GM18526 (cell line): ENCODE measurements around the gene UGCG.

Experiments used
- POLR2A ChIP-seq: IDR thresholded peaks from 3 replicates; pipeline ENCODE4 v1.6.1; 2011; ENCODE audit not compliant: insufficient read length; ENCODE audit errors: extremely low read depth

Gene UGCG

GRCh38 chr9:111910428-111910827 is 13.8 kb downstream of the UGCG start:
- no peak for TF ChIP-seq POLR2A

DNA sequence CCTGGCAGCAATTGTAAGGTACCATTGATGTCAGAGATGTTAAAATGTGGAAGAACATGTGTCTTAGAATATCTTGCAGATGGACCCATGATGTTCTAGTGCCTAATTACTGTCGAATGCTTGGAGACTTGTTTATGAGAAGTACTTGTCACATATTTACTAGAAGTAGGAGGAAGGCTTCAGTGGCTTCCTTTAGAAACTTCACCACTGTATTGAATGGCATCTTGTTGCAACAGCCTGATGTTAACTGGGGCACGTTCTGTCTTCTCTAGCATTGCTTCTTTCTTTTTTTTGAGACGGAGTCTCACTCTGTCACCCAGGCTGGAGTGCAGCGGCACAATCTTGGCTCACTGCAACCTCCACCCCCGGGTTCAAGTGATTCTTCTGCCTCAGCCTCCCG is 16.5 kb downstream of the UGCG start:
- no peak for TF ChIP-seq POLR2A

- no peak for TF ChIP-seq POLR2A
These were observed 18.3 kb downstream of the UGCG start for GRCh38 chr9:111914749-111915424.

DNA sequence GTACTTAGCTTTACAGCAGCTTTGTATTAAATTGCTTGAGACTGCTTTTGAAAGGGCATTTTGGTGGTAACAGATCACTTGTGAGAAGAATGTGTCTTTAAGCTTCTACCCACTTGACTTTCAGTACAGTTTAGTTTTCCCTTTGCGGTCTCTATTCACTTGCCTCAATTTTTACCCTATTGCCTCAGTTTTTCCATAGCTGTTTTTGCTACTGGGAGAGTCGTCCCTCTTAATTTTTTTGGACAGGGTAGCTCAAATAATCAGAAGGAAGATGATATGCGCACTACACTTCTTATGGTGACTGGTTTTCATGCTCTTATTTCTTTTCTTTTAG is 18.8 kb downstream of the UGCG start:
- no peak for TF ChIP-seq POLR2A

- no peak for TF ChIP-seq POLR2A
These were observed 19.6 kb downstream of the UGCG start for GRCh38 chr9:111916234-111916645.

DNA sequence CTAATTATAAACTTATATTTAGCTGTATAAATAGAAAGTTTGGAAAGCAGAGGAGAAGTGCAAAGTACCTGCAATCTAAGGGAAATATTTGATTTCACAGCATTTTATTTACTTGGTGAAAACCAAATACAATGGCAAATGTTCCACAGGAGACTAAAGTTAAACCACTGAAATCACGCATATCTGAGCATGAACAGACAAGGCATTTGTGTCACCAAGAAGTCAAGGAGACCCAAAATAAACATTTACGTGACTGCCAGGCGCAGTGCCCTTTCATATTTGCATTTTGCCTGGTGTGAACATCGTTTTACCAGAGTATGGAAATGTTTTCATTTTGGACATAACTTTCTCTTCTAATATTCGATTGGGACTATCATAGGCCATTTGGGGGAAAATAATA is 20.6 kb downstream of the UGCG start:
- no peak for TF ChIP-seq POLR2A

- TF ChIP-seq POLR2A: no peak
These were observed 21.4 kb downstream of the UGCG start for GRCh38 chr9:111917980-111918379.

DNA sequence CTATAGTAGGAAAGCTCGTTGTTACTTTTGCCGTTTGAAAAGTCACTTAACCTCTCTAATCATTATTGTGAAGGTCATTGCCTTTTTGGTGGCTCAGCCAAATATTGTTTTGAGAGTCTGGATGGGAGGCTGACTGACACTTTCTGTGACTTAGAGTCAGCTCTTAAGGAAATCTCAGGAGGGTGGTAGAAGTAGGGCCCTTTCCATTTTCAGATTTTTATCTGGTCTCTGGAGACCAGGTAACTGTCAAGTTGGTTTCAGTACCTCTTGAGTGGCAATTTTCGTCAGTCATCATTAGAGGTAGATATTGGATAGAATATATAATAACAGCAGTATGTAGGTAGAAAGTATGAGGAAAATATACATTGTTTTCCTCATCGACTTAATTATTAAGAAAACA is 23.3 kb downstream of the UGCG start:
- no peak for TF ChIP-seq POLR2A

DNA sequence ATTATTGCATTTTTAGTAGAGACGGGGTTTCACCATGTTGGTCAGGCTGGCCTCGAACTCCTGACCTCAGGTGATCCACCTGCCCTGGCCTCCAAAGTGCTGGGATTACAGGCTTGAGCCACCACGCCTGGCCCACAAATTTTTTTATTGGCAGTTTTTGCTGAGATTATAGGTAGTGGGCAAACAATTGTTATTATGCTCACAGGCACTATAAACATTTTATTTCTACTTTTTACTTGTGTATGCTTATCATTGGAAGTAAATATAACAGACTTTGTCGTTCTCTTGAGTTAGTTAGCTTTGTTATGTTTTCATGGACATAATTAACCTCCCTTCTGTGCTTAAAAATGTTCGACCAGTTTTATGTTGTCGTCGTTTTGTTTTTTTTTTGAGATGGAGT is 23.9 kb downstream of the UGCG start:
- TF ChIP-seq POLR2A: no peak

DNA sequence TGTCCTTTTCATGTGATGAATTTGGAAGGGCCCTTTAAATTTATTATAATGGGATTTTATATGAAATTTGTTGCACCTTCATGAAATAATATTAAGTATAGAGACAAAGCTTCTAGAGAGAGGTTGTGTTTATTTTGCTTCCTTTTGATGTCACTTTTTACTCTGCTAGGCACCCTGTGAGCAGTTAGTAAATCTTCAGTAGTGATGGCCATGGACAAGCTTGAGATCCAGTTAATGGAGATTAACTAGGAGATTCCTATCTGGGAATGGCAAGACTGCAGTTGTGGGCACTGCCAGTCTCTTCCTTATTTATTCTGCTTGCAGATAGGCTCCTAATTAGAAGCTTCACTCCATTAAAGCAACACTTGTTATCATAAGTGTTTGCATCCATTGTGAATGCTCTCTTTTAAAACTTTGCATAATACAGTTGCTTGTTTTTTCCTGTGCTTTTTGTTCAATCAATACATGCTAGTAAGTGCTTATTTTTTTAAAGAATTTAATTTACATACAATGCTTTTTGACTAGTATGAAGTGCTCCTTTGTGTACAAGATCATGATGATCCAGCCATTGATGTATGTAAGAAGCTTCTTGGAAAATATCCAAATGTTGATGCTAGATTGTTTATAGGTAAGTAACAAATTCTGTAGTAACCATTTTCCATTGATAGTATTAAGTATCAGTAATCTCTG is 25.9 kb downstream of the UGCG start:
- no peak for TF ChIP-seq POLR2A

- no peak for TF ChIP-seq POLR2A
These were observed 27.7 kb downstream of the UGCG start for GRCh38 chr9:111924281-111924680.

DNA sequence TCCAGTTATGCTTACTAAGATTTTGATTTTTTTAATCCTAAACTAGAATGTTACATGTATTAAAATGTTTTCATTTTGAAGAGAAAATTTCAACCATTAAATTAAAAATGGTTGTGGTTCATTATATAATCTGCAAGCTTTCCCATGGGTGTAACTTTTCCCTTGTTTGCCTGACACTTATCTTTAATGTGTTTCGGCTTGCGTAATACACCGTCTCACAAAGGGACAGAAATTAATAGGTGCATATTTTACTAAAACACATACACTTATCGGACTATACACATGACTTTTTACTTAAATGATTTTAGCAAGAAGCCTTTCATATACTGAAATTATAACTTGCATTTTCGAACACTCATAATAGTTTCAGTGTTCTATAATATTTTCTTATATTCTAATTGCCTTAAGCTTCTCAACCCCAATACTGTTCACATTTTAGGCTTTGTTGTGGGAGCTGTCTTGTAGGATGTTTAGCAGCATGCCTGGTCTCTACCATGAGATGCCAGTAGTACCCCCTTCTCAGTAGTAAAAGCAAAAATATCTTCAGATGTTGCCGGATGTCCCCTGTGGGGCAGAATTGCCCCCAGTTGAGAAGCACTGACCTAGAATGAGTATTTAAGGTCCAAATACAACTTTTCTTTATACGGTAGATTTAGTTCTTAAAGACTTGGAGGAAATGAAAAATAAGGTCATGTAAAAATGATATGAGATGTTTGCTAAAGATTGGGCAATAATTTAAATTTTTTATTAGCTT is 28.6 kb downstream of the UGCG start:
- TF ChIP-seq POLR2A: no peak

DNA sequence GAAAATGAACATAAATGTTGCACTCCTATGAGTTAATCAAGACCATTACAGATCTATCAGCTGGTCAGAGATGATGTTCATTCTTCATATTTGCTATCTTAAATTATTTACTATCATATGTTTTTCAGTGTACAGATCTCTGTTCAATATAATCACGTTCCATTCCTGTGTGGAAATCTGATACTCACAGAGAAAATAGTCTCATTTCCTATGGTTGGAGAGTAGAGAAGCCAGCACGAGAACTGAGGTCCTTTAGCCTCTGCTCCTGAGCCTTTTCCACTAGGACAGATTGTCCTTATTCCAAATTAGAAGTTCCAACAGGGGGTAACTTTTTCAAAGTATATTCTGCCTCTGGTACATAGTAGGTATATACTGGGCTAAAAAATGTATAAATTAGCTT is 29.2 kb downstream of the UGCG start:
- no peak for TF ChIP-seq POLR2A

GRCh38 chr9:111926421-111926875 is 29.8 kb downstream of the UGCG start:
- no peak for TF ChIP-seq POLR2A

DNA sequence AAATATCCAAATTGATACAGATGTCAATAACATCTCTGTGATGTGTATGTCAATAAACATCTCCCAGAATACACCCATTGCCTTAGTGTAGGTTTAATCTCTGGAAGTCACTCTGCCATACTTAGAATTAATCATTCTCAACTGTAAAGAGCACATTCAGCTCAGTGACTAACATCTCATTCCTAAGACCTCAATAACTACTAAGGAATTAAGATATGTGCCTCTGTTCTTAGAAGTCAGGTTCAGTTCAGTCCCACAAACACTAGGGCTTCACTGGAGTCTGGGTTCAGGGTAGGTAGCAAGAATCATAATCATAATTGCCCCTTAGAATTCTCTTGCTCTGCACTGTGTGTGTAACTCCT is 31.7 kb downstream of the UGCG start:
- no peak for TF ChIP-seq POLR2A

- TF ChIP-seq POLR2A: no peak
These were observed 38.1 kb downstream of the UGCG start for GRCh38 chr9:111934747-111935146.
